SK-N-SH (cell line): ENCODE results near the gene NOL6. TPM values are rescaled to one million over a fixed set of nuclear protein-coding genes. Genes with fewer than 3 reads are reported as not detected.

ENCODE experiments used
- CTCF ChIA-PET: fragments of 300-600, 350-600 bp; formaldehyde crosslinking; extraction: SDS; loops from one replicate; lab custom pipeline; 2021; lab: Yijun Ruan, JAX
- POLR2A ChIA-PET: fragments of 350-600 bp; sonication (Branson Sonifier 250); formaldehyde crosslinking; extraction: SDS; loops from one replicate; lab custom pipeline; 2020; ENCODE audit warnings: antibody characterized with exemption, inconsistent platforms; lab: Yijun Ruan, JAX
- DNase-seq: peaks from one replicate; pipeline ENCODE4 v3.0.0; 2012
- H2AFZ ChIP-seq: fragments of 200-600 bp; sonication (generic); 2 replicates; pipeline ENCODE4 v1.8.1; 2016; ENCODE audit warnings: antibody characterized with exemption, mild to moderate bottlenecking, low read depth
- H3F3A ChIP-seq: fragments of 200-600 bp; sonication (generic); replicated peaks from 2 replicates; pipeline ENCODE3; 2016; ENCODE audit warnings: antibody characterized with exemption, mild to moderate bottlenecking; ENCODE audit not compliant: insufficient read depth
- H3K27ac ChIP-seq, 2 experiments: fragments of 200-500 bp in 1 of 2; fragments of 200-600 bp in 1 of 2; sonication (Bioruptor generic) in 1 of 2; sonication (generic), shearing (Covaris generic) in 1 of 2; 2 replicates each; pipeline versions ENCODE4 v1.5.1 to v1.6.1; 2014 to 2016; ENCODE audit warnings: low read depth in 2 of 2, inconsistent platforms in 1 of 2, low read length in 1 of 2, mild to moderate bottlenecking in 1 of 2, mixed read lengths in 1 of 2
- H3K27me3 ChIP-seq: fragments of 200-600 bp; sonication (generic), shearing (Covaris generic); 2 replicates; pipeline ENCODE4 v1.6.1; 2016; ENCODE audit warnings: mixed run types; ENCODE audit not compliant: insufficient read depth
- H3K36me3 ChIP-seq, 2 experiments: fragments of 200-500 bp in 1 of 2; fragments of 200-600 bp in 1 of 2; sonication (Bioruptor generic) in 1 of 2; sonication (generic) in 1 of 2; replicated peaks in 1 of 2; 2 replicates each; pipeline versions ENCODE3 to v1.5.1; 2014 to 2016; ENCODE audit warnings: low read length in 1 of 2, mild to moderate bottlenecking in 1 of 2; ENCODE audit not compliant: insufficient read depth in 2 of 2, control insufficient read depth in 1 of 2
- H3K4me1 ChIP-seq, 2 experiments: fragments of 200-500 bp in 1 of 2; fragments of 200-600 bp in 1 of 2; sonication (Bioruptor generic) in 1 of 2; sonication (generic), shearing (Covaris generic) in 1 of 2; 2 replicates each; pipeline versions ENCODE4 v1.5.1 to v1.6.1; 2014 to 2016; ENCODE audit warnings: low read depth in 1 of 2, low read length in 1 of 2, mixed run types in 1 of 2; ENCODE audit not compliant: insufficient read depth in 2 of 2, control insufficient read depth in 1 of 2
- H3K4me2 ChIP-seq: fragments of 200-600 bp; sonication (generic), shearing (Covaris generic); 2 replicates; pipeline ENCODE4 v1.6.1; 2017; ENCODE audit warnings: mixed run types
- H3K4me3 ChIP-seq, 2 experiments: fragments of 200-500 bp in 1 of 2; fragments of 200-600 bp in 1 of 2; sonication (Bioruptor generic) in 1 of 2; sonication (generic), shearing (Covaris generic) in 1 of 2; 2 replicates each; pipeline versions ENCODE4 v1.5.1 to v1.8.1; 2014 to 2016; ENCODE audit warnings: low read depth in 2 of 2, inconsistent platforms in 1 of 2, low read length in 1 of 2, mild to moderate bottlenecking in 1 of 2, mixed read lengths in 1 of 2, moderate library complexity in 1 of 2
- H3K79me2 ChIP-seq: fragments of 200-600 bp; sonication (generic); 2 replicates; pipeline ENCODE4 v1.8.1; 2017; ENCODE audit warnings: mild to moderate bottlenecking; ENCODE audit not compliant: insufficient read depth
- H3K9ac ChIP-seq: fragments of 200-600 bp; sonication (generic); 2 replicates; pipeline ENCODE4 v1.6.1; 2017; ENCODE audit warnings: mixed run types
- H3K9me2 ChIP-seq: fragments of 200-600 bp; sonication (generic); 2 replicates; pipeline ENCODE4 v1.6.1; 2017; ENCODE audit warnings: mixed run types
- H3K9me3 ChIP-seq: fragments of 200-600 bp; sonication (generic); 2 replicates; pipeline ENCODE4 v1.6.1; 2017; ENCODE audit warnings: mixed run types, mild to moderate bottlenecking, moderate library complexity
- H4K20me1 ChIP-seq: fragments of 200-600 bp; sonication (generic); 2 replicates; pipeline ENCODE4 v1.6.1; 2017; ENCODE audit warnings: mild to moderate bottlenecking, mixed run types; ENCODE audit not compliant: insufficient read depth
- CTCF ChIP-seq: fragments of 200-600 bp; sonication (generic); IDR thresholded peaks from 2 replicates; pipeline ENCODE4 v1.6.1; 2017; ENCODE audit warnings: antibody characterized with exemption, mild to moderate bottlenecking, moderate library complexity
- EP300 ChIP-seq, 2 experiments: IDR thresholded peaks; 2 replicates each; pipeline versions ENCODE4 v1.4.0 to v1.6.1; 2012; ENCODE audit warnings: borderline replicate concordance in 1 of 2, low read depth in 1 of 2, low read length in 1 of 2
- EZH2phosphoT487 ChIP-seq: fragments of 200-600 bp; sonication (generic); IDR thresholded peaks from 2 replicates; pipeline ENCODE4 v1.6.1; 2017; ENCODE audit warnings: low read depth, mixed run types, mild to moderate bottlenecking, antibody characterized with exemption, moderate library complexity, borderline replicate concordance
- GABPA ChIP-seq: IDR thresholded peaks from 2 replicates; pipeline ENCODE4 v1.4.0; 2012; ENCODE audit warnings: low read depth, mild to moderate bottlenecking
- GATA2 ChIP-seq: sonication (generic); formaldehyde crosslinking; IDR thresholded peaks from 2 replicates; pipeline ENCODE4 v1.5.0; 2020; ENCODE audit warnings: mild to moderate bottlenecking, missing genetic modification reagents
- IRF3 ChIP-seq: fragments of 150-350 bp; IDR thresholded peaks from 2 replicates; pipeline ENCODE4 v1.6.1; 2016; ENCODE audit warnings: mild to moderate bottlenecking, low read depth, low read length
- JUND ChIP-seq: IDR thresholded peaks from 2 replicates; pipeline ENCODE4 v1.4.0; 2012
- MAX ChIP-seq: IDR thresholded peaks from 2 replicates; pipeline ENCODE4 v1.4.0; 2012; ENCODE audit warnings: low read depth
- MXI1 ChIP-seq: IDR thresholded peaks from 2 replicates; pipeline ENCODE4 v1.6.1; 2012; ENCODE audit warnings: mild to moderate bottlenecking, low read depth, low read length, improper control_type of control experiment
- NRF1 ChIP-seq: IDR thresholded peaks from 2 replicates; pipeline ENCODE4 v1.6.1; 2012; ENCODE audit warnings: low read depth, mild to moderate bottlenecking, low read length
- POLR2AphosphoS5 ChIP-seq: IDR thresholded peaks from 2 replicates; pipeline ENCODE4 v1.6.1; 2012; ENCODE audit warnings: low read depth, low read length
- RAD21 ChIP-seq: IDR thresholded peaks from 2 replicates; pipeline ENCODE4 v1.6.1; 2012; ENCODE audit warnings: mild to moderate bottlenecking, low read length
- RCOR1 ChIP-seq: fragments of 150-350 bp; IDR thresholded peaks from 2 replicates; pipeline ENCODE4 v1.6.1; 2017; ENCODE audit warnings: antibody characterized with exemption, low read length
- REST ChIP-seq: IDR thresholded peaks from 2 replicates; pipeline ENCODE4 v1.6.1; 2012; ENCODE audit warnings: mild to moderate bottlenecking, low read depth, low read length, moderate library complexity
- RFX5 ChIP-seq: IDR thresholded peaks from 2 replicates; pipeline ENCODE4 v1.6.1; 2012; ENCODE audit warnings: mild to moderate bottlenecking, improper control_type of control experiment, low read length
- SIN3A ChIP-seq: IDR thresholded peaks from 2 replicates; pipeline ENCODE4 v1.6.1; 2012; ENCODE audit warnings: low read depth, mild to moderate bottlenecking, low read length, moderate library complexity, borderline replicate concordance
- SMC3 ChIP-seq: IDR thresholded peaks from 2 replicates; pipeline ENCODE4 v1.6.1; 2012; ENCODE audit warnings: low read depth, low read length, improper control_type of control experiment
- TAF1 ChIP-seq: IDR thresholded peaks from 2 replicates; pipeline ENCODE4 v1.6.1; 2012; ENCODE audit warnings: low read depth, mild to moderate bottlenecking, low read length, moderate library complexity, borderline replicate concordance
- USF1 ChIP-seq: IDR thresholded peaks from 2 replicates; pipeline ENCODE4 v1.4.0; 2012; ENCODE audit warnings: low read depth, borderline replicate concordance
- YY1 ChIP-seq: IDR thresholded peaks from 2 replicates; pipeline ENCODE4 v1.4.0; 2012; ENCODE audit warnings: low read depth, mild to moderate bottlenecking
- WGBS: methylation state at CpG from one replicate; pipeline ENCODE4 v1.1.6; 2017; ENCODE audit warnings: low lambda C conversion rate; 5-methylcytosine and 5-hydroxymethylcytosine counted together
- polyA plus RNA-seq, 3 experiments: library from polyadenylated mRNA; depleted of rRNA; stranded (reverse); fragments of >200 nt; gene quantifications; 2 replicates each; pipeline ENCODE4 v1.2.3, GENCODE V29; 2012

The NOL6 gene
- polyA plus RNA-seq, 1 of the 3 experiments (the other 2 are of a cell fraction) = 52.2 TPM

- TF ChIP-seq POLR2AphosphoS5 = no peak
- TF ChIP-seq IRF3 = no peak
- TF ChIP-seq RFX5 = no peak
These were observed 35.8 kb downstream of the NOL6 start (continued) for GRCh38 chr9:33437898-33438297.

GRCh38 chr9:33437205-33437604 lies 36.5 kb downstream of the NOL6 start:
- Histone ChIP-seq H3K9ac (no peak overlapping the region), H3K4me3 (no peak overlapping the region), H3K4me2 (no peak overlapping the region), H3K27me3 (peaks cover 4% of the 10 kb centered on the region; the same call in 1 of the 2 replicates), H3K36me3 (no peaks in the 10 kb centered on the region), H3K27ac (no peak overlapping the region), H3K9me2 (no peaks in the 10 kb centered on the region), H4K20me1 (no peaks in the 10 kb centered on the region), H2AFZ (no peak overlapping the region), H3F3A (no peaks in the 10 kb centered on the region), H3K79me2 (no peaks in the 10 kb centered on the region), H3K9me3 (no peaks in the 10 kb centered on the region), H3K4me1 (no peaks in the 10 kb centered on the region)
- ChIA-PET CTCF (interaction anchor here (1.2 to 3.8 kb wide), 7 partner anchors 9 to 34 kb away, joined by 3 to 12 read pairs (median 6); partner anchors contain the start of gene AQP3), POLR2A (no interaction called here)
- DNase-seq = no peak
- no peak for TF ChIP-seq GABPA
- no peak for TF ChIP-seq REST
- no peak for TF ChIP-seq TAF1
- TF ChIP-seq RAD21 = no peak
- no peak for TF ChIP-seq JUND
- no peak for TF ChIP-seq NRF1
- TF ChIP-seq GATA2 (CRISPR knock-in tag) = no peak
- no peak for TF ChIP-seq EZH2phosphoT487
- no peak for TF ChIP-seq USF1
- no peak for TF ChIP-seq SIN3A
- no peak for TF ChIP-seq MXI1
- no peak for TF ChIP-seq POLR2AphosphoS5
- no peak for TF ChIP-seq CTCF
- TF ChIP-seq RCOR1 = no peak
- no peak for TF ChIP-seq MAX
- no peak for TF ChIP-seq IRF3
- TF ChIP-seq YY1 = no peak
- TF ChIP-seq SMC3 = no peak
- TF ChIP-seq EP300 (IDR thresholded peaks at IDR 0.05; ENCODE audit: borderline replicate concordance in 1 of 2, low read depth in 1 of 2, low read length in 1 of 2) = no peak
- WGBS = 21% methylated on average over 2 of the region's 2 CpGs
